NT2/D1 (cell line): ENCODE measurements around the gene SLC2A4RG.

Experiments used
- YY1 ChIP-seq: IDR thresholded peaks from 2 replicates; pipeline ENCODE4 v1.6.1; 2011; ENCODE audit not compliant: insufficient read length, insufficient read depth
- ZNF274 ChIP-seq: IDR thresholded peaks from 2 replicates; pipeline ENCODE4 v1.6.1; 2011; ENCODE audit warnings: mild to moderate bottlenecking, low read depth, low read length

DNA sequence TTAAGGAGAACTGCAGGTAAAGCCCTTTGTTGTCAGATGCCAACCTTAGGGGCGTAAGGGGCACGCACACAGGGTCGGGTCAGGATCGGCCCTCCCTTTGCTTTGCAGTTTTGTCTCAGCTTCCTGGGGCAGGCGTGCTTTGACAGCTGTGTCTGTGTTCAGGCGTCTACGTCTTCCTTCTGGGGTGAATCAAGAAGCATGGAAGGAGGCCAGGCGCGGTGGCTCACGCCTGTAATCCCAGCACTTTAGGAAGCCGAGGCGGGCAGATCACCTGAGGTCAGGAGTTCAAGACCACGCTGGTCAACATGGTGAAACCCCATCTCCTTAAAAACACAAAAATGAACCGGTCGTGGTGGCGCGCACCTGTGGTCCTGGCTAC, 30.4 kb upstream of the SLC2A4RG start:
- TF ChIP-seq ZNF274: no peak
- TF ChIP-seq YY1: no peak
